HG03064 (cell line): ENCODE measurements around the gene HBS1L.

ENCODE experiments used
- ATAC-seq: cut with Tn5 transposase; IDR thresholded peaks from one replicate; pipeline ENCODE4 v1.9.1; 2021; ENCODE audit warnings: low read depth; ENCODE audit not compliant: unreplicated experiment

HBS1L gene

GRCh38 chr6:135043364-135043763 lies 11.3 kb downstream of the HBS1L start:
- ATAC-seq, result no peak

DNA sequence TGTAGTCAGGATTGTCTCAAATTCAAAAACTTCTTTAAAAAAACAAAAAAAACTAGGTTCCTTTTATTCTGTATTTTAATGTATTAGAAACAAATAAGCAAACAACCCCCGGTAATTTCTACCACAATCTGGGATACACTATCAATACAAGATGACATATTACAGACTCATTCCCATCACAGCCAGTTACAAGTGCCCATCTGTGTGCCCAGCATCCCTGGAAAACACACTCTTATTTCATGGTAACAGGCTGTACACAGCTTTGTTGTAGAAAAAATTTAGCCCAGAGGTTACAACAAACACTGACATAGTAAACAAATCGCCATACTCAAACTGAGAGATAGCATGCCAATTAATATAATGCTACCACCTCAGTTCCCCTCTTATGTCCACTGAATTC lies 16.3 kb downstream of the HBS1L start:
- ATAC-seq, result no peak

DNA sequence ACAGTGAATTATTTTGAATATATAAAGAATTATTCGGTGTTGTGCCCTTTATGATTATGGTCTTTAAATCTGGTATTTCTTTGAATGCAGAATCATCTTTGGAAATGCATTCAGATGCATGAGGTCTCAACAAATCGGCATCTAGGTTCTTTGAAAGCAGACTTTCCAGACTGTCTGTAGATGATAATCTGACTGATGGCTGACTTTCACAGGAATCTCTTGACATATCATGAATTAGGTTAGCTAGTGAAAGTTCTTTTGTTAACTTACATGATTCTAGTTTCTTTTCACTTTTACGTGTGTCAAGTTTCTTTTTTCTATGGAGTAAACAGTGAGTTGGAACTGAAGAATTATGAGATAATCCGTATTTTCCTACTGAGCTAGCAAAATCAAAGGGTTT lies 17.1 kb downstream of the HBS1L start:
- ATAC-seq, result no peak

GRCh38 chr6:135036731-135037420 lies 17.7 kb downstream of the HBS1L start:
- no peak for ATAC-seq

- ATAC-seq, result no peak
These were observed 21.4 kb downstream of the HBS1L start for GRCh38 chr6:135033238-135033637.

DNA sequence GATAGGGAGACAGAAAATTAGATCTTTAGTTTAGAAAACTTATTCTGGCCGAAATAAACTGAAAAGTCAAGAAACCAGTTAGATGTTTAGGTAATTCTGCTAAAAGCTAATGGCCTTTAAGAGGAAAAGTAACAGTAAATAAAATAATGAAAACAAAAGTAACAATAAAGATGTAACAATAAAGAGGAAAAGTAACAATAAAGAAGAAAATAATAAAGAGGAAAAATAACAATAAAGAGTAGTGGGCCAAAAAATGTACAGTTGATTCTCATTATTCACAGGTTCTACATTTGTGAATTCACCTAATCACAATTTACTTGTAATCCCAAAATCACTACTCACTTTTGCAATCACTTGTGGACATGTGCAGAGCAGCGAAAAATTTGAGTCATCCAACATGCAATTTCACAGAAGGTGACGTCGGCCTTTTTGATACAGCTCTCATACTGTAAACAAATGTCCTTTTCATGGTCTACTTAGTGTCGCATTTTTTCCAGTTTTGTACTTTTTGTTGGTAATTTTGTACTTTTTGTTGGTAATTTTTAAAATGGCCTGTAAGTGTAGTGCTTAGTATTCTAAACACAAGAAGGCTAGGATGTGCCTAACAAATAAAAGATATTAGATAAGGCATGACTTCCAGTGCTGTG lies 24.0 kb downstream of the HBS1L start:
- ATAC-seq, result no peak

DNA sequence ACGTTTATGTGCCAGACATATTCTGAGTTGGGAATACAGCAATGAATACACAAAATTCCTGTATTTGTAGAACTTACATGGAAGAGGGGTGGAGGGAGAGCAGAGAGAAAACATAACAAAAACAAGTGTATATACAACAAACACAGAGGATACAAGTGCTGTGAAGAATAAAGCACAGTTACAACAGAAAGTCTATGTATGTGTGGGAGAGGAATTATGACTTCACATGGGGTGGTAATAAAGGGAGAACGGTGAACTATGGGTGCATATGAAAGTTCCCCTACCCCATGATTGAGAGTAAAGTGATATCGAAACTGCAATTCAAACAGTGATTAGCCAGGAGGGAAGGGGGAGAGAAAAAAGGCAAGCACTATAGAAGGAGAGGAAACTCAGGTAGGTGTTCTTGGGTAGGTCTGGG lies 24.6 kb downstream of the HBS1L start:
- ATAC-seq, result peak; percentile 89

GRCh38 chr6:135025775-135026174 lies 28.8 kb downstream of the HBS1L start:
- ATAC-seq, result no peak

DNA sequence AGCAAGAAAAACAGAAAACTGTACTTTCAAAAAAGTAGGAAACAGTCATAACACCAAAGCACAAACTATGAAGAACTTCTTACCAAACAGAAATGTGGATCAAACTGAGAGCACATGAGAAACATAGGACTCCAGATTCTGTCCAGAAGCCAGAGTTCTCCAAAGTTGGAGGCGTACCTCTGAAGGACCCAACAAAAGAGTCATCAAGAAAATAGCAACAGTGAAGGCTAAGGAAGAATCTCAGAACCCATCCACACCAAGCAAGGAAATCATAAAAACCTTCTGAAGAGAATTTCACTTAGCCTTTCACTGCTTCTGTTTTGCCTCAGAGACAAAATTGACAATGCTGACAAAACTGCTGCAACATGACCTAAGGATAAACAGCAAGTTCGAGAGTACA lies 29.4 kb downstream of the HBS1L start:
- ATAC-seq, result no peak

DNA sequence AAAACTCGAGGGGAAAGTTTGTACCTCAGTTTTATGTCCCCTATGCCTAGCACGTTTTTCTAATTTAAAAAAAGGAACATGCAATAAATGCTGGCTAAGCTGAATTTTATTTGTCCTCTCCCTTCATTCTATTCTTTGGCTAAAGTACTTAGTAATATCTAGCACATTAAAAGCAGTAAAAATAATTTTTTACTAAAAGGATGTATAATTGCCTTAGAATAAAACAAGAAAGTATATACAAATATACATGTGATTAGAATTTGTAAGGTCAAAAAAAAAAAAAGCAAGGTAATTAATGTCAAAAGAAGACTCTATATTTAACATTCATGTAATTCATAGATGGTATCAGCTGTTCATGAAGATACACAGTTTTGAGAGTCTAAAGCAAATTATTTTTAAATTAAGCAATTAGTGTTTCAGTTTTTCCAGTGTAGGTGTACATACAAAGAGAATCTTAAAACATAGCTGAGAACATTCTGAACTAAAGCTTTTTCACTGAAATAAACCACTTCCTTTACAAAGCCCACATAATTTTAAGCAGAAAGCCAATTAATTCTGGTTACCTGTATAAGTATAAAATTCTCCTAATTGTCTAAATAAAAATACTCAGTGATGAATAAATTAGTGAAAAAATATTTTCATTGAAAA lies 32.4 kb downstream of the HBS1L start:
- ATAC-seq, result no peak

GRCh38 chr6:135021310-135022049 lies 33.1 kb downstream of the HBS1L start:
- ATAC-seq, result no peak

- ATAC-seq, result no peak
These were observed 35.7 kb downstream of the HBS1L start for GRCh38 chr6:135018941-135019340.

- no peak for ATAC-seq
These were observed 36.6 kb downstream of the HBS1L start for GRCh38 chr6:135018052-135018451.

DNA sequence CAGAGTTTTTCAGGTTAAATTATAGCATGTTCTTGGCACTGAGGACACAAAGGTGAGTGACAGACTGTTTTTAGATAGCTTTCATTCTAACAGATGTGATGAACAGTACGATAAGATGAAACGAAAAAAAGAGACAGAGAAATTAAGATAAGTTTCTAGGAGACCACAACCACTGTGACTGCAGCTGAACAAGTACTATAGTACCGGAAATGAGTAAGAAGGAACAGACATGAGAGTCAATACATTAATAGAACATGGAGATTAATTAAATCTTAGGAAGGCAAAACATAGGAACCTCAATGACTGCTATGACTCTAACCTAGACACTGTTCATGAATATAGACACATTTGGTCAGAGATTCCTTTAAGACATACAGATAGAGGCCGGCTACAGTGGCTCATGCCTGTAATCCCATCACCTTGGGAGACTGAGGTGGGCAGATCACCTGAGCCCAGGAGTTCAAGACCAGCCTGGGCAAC lies 40.2 kb downstream of the HBS1L start:
- ATAC-seq, result peak; percentile 89

GRCh38 chr6:135013211-135013610 lies 41.4 kb downstream of the HBS1L start:
- ATAC-seq, result no peak

GRCh38 chr6:135012764-135013163 lies 41.9 kb downstream of the HBS1L start:
- ATAC-seq, result no peak

DNA sequence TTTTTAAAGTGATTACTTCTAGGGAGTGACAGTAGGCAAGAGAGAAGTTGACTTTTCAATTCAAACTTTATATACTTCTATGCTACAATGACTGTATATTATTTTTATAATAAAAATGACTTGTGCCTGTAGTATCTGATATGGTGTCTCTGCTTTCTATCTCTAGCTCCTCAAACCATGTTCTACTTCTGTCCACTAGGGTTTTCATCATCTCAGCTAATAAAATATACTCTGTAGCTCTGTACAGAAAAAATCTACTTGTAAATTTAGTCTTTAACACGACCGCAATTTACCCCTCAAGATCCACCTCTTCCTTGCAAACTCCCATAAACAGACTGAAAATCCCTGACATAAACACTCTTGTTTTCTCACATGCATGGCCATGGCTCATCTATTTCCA lies 42.3 kb downstream of the HBS1L start:
- no peak for ATAC-seq

GRCh38 chr6:135008941-135009290 lies 45.7 kb downstream of the HBS1L start:
- ATAC-seq, result peak; percentile 14

DNA sequence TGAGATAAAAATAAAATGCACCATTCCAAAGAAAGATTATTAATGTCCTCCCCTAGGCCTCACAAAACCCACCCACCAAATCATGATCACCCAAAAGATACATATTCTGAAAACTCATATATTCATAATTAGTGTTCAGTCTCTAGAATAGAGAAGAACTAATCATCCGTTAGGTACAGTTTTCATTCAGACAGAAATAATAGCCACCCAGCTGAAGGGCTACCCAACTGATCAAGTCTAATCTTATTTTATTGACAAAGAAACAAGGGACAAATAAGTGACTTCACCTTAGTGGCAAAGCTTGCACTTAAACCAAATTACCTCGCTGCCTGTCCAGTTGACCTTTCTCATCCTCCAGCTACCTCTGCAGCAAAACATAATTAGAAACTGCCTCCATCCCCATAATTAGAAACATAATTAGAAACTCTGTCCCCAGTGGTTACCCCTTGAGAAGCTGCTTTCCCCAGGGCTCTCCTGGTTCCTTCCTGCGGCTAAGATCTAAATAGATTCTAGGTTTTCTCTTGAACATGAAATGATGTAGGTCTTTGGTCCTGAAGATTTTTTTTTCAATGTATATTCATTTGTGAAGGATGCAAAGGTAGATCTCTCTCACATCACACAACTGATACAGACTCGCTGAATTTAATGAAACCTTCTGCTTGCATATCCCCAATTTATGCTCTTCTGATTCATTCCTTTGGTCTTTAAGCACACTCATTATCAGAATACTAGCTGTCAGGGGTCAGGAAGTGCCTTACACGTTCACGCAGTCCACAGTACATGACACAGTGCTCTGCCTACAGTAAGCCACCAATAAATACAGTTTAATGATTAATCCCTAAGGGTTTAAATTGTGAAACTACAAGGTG lies 46.3 kb downstream of the HBS1L start:
- peak; percentile 93 for ATAC-seq

- ATAC-seq, result no peak
These were observed 48.2 kb downstream of the HBS1L start for GRCh38 chr6:135006386-135006914.
